Natural killer cell (primary cell): ENCODE results near the gene KRTAP8-1. TPM values are rescaled to one million over a fixed set of nuclear protein-coding genes. Genes with fewer than 3 reads are reported as not detected.

Source experiments
- ATAC-seq, 3 donors: fragments of 150-1000 bp in 2 of 3; fragments of 200-7000 bp in 1 of 3; cut with Tn5 transposase; 1 replicate in 1 of 3; 2 replicates in 2 of 3; pipeline ENCODE4 v1.10.0; 2021; ENCODE audit warnings: mild to moderate bottlenecking in 2 of 3, moderate library complexity in 2 of 3
- DNase-seq, 2 donors: peaks; one replicate each; pipeline versions ENCODE4 v3.0.0 to v3.0.0-alpha.2; 2013 to 2021; ENCODE audit warnings: mixed read lengths in 1 of 2
- H3K27ac ChIP-seq: one replicate; pipeline ENCODE4 v1.5.1; 2013; ENCODE audit warnings: mild to moderate bottlenecking, low read length
- H3K27me3 ChIP-seq: one replicate; pipeline ENCODE4 v1.6.1; 2013; ENCODE audit warnings: low read length; ENCODE audit not compliant: control insufficient read depth, insufficient read depth
- H3K36me3 ChIP-seq: one replicate; pipeline ENCODE4 v1.6.1; 2013; ENCODE audit warnings: low read length; ENCODE audit not compliant: control insufficient read depth, insufficient read depth
- H3K4me1 ChIP-seq: one replicate; pipeline ENCODE4 v1.6.1; 2013; ENCODE audit warnings: low read length; ENCODE audit not compliant: control insufficient read depth, insufficient read depth
- H3K4me3 ChIP-seq: one replicate; pipeline ENCODE4 v1.5.1; 2013; ENCODE audit warnings: low read length
- H3K9me3 ChIP-seq: one replicate; pipeline ENCODE4 v1.6.1; 2013; ENCODE audit warnings: low read length; ENCODE audit not compliant: control insufficient read depth, insufficient read depth
- H3K27ac Mint-ChIP-seq, 2 donors: one replicate each; pipeline ENCODE4 v1.8.0; 2022; ENCODE audit warnings: mild to moderate bottlenecking in 2 of 2, mixed read lengths in 2 of 2, moderate library complexity in 1 of 2
- H3K27me3 Mint-ChIP-seq, 2 donors: one replicate each; pipeline ENCODE4 v1.8.0; 2022; ENCODE audit warnings: low read depth in 2 of 2, mixed read lengths in 2 of 2
- H3K36me3 Mint-ChIP-seq: one replicate; pipeline ENCODE4 v1.8.0; 2022; ENCODE audit warnings: mixed read lengths
- H3K4me1 Mint-ChIP-seq, 2 donors: one replicate each; pipeline ENCODE4 v1.8.0; 2022; ENCODE audit warnings: mixed read lengths in 2 of 2
- H3K4me3 Mint-ChIP-seq: one replicate; pipeline ENCODE4 v1.8.0; 2022; ENCODE audit warnings: mild to moderate bottlenecking, moderate library complexity, mixed read lengths
- H3K9me3 Mint-ChIP-seq, 2 donors: one replicate each; pipeline ENCODE4 v1.8.0; 2022; ENCODE audit warnings: mixed read lengths in 2 of 2
- CTCF ChIP-seq: fragments of 200-600 bp; IDR thresholded peaks from one replicate; pipeline ENCODE4 v1.8.0; 2022; ENCODE audit warnings: antibody characterized with exemption
- WGBS: methylation state at CpG from one replicate; pipeline ENCODE4 v1.1.7; 2013; ENCODE audit warnings: missing lambda C conversion rate; ENCODE audit not compliant: insufficient coverage; 5-methylcytosine and 5-hydroxymethylcytosine counted together
- intact Hi-C: fragments of 100-400 bp; cut with micrococcal nuclease; formaldehyde crosslinking; loops from one replicate; pipeline ENCODE4 v1.14.2; 2022
- total RNA-seq, 4 donors: library from RNA; stranded (reverse); fragments of 120-200 nt in 1 of 4; gene quantifications; one replicate each; pipeline versions ENCODE4 v1.2.3 to v1.2.4, GENCODE V29; 2013 to 2022

The KRTAP8-1 gene
- total RNA-seq: not detected
- not detected for total RNA-seq (2013)

GRCh38 chr21:30813174-30813573 is at the start of gene KRTAP8-1:
Gene KRTAP8-1 (minus strand): TSS chr21:30813274. CDS start chr21:30813220, 54 bp downstream.
- WGBS: 93% methylated on average over 4 of the region's 5 CpGs
- no peak within 1 kb of the TSS for H3K4me3 ChIP-seq
- Mint-ChIP-seq H3K27me3 (no peaks in the 10 kb centered on the region), H3K4me3 (no peak within 1 kb of the TSS), H3K4me1 (no peaks in the 10 kb centered on the region), H3K9me3 (peaks cover 0 to 3% of the 10 kb centered on the region in 2 donors), H3K36me3 (no peaks in the 10 kb centered on the region), H3K27ac (no peak within 1 kb of the TSS)
- DNase-seq: no peak
- no peaks in the 10 kb centered on the region for H3K9me3 ChIP-seq
- no peaks in the 10 kb centered on the region for H3K4me1 ChIP-seq
- no peak for ATAC-seq
- no peaks in the 10 kb centered on the region for H3K27me3 ChIP-seq
- H3K27ac ChIP-seq: no peak within 1 kb of the TSS
- intact Hi-C loops: no loop called here
- H3K36me3 ChIP-seq: no peaks in the 10 kb centered on the region
- no peak for TF ChIP-seq CTCF

- DNase-seq (no peak), ATAC-seq (no peak)
- no peak overlapping the region for H3K4me3 ChIP-seq
- H3K36me3 Mint-ChIP-seq: no peaks in the 10 kb centered on the region
- no peaks in the 10 kb centered on the region for H3K36me3 ChIP-seq
- no peaks in the 10 kb centered on the region for H3K4me1 ChIP-seq
- no peaks in the 10 kb centered on the region for H3K27me3 ChIP-seq
- H3K4me1 Mint-ChIP-seq: no peaks in the 10 kb centered on the region
- intact Hi-C loops: no loop called here
- WGBS: 78% methylated on average over 4 of the region's 9 CpGs
- H3K4me3 Mint-ChIP-seq: no peak overlapping the region
- no peaks in the 10 kb centered on the region for H3K27me3 Mint-ChIP-seq
- peaks cover 2 to 5% of the 10 kb centered on the region in 2 donors for H3K9me3 Mint-ChIP-seq
- H3K27ac Mint-ChIP-seq: no peak overlapping the region
- H3K9me3 ChIP-seq: no peaks in the 10 kb centered on the region
- H3K27ac ChIP-seq: no peak overlapping the region
- TF ChIP-seq CTCF: no peak
These were observed 34.8 kb upstream of the KRTAP8-1 start for GRCh38 chr21:30847627-30848500.

- no peaks in the 10 kb centered on the region for H3K27me3 Mint-ChIP-seq
- H3K36me3 Mint-ChIP-seq: no peaks in the 10 kb centered on the region
- no peak overlapping the region for H3K4me3 ChIP-seq
- no peaks in the 10 kb centered on the region for H3K9me3 ChIP-seq
- H3K4me1 Mint-ChIP-seq: no peaks in the 10 kb centered on the region
- no peak for ATAC-seq
- TF ChIP-seq CTCF: no peak
- H3K9me3 Mint-ChIP-seq: peaks cover 2 to 3% of the 10 kb centered on the region in 2 donors
- no peaks in the 10 kb centered on the region for H3K4me1 ChIP-seq
- no peak for DNase-seq
- intact Hi-C loops: no loop called here
- no peaks in the 10 kb centered on the region for H3K27me3 ChIP-seq
- H3K4me3 Mint-ChIP-seq: no peak overlapping the region
- H3K36me3 ChIP-seq: no peaks in the 10 kb centered on the region
- no peak overlapping the region for H3K27ac ChIP-seq
- no peak overlapping the region for H3K27ac Mint-ChIP-seq
These were observed 29.9 kb upstream of the KRTAP8-1 start for GRCh38 chr21:30842990-30843389.

GRCh38 chr21:30839304-30839703 is 26.2 kb upstream of the KRTAP8-1 start:
- Histone ChIP-seq H3K27ac (no peak overlapping the region), H3K36me3 (no peaks in the 10 kb centered on the region), H3K4me1 (no peaks in the 10 kb centered on the region), H3K9me3 (no peaks in the 10 kb centered on the region), H3K27me3 (no peaks in the 10 kb centered on the region), H3K4me3 (no peak overlapping the region)
- no peak for TF ChIP-seq CTCF
- Mint-ChIP-seq H3K9me3 (no peaks in the 10 kb centered on the region), H3K27me3 (no peaks in the 10 kb centered on the region), H3K4me3 (no peak overlapping the region), H3K4me1 (no peaks in the 10 kb centered on the region), H3K36me3 (no peaks in the 10 kb centered on the region), H3K27ac (no peak overlapping the region)
- ATAC-seq: no peak
- intact Hi-C loops: no loop called here
- peak in 1 of 2 donors; percentile 20 for DNase-seq
- 32% methylated on average over 5 of the region's 5 CpGs for WGBS
